SK-N-SH (cell line): ENCODE measurements around the gene ABRACL.

Experiments used
- CTCF ChIP-seq: fragments of 200-600 bp; sonication (generic); IDR thresholded peaks from 2 replicates; pipeline ENCODE4 v1.6.1; 2017; ENCODE audit warnings: antibody characterized with exemption, mild to moderate bottlenecking, moderate library complexity
- FOXM1 ChIP-seq: IDR thresholded peaks from 2 replicates; pipeline ENCODE4 v1.4.0; 2012; ENCODE audit warnings: low read depth, mild to moderate bottlenecking
- RFX5 ChIP-seq: IDR thresholded peaks from 2 replicates; pipeline ENCODE4 v1.6.1; 2012; ENCODE audit warnings: mild to moderate bottlenecking, improper control_type of control experiment, low read length
- SIN3A ChIP-seq: IDR thresholded peaks from 2 replicates; pipeline ENCODE4 v1.6.1; 2012; ENCODE audit warnings: low read depth, mild to moderate bottlenecking, low read length, moderate library complexity, borderline replicate concordance
- SMC3 ChIP-seq: IDR thresholded peaks from 2 replicates; pipeline ENCODE4 v1.6.1; 2012; ENCODE audit warnings: low read depth, low read length, improper control_type of control experiment
- USF1 ChIP-seq: IDR thresholded peaks from 2 replicates; pipeline ENCODE4 v1.4.0; 2012; ENCODE audit warnings: low read depth, borderline replicate concordance
- ZBTB33 ChIP-seq: IDR thresholded peaks from 2 replicates; pipeline ENCODE4 v1.4.0; 2012; ENCODE audit warnings: low read depth, borderline replicate concordance

DNA sequence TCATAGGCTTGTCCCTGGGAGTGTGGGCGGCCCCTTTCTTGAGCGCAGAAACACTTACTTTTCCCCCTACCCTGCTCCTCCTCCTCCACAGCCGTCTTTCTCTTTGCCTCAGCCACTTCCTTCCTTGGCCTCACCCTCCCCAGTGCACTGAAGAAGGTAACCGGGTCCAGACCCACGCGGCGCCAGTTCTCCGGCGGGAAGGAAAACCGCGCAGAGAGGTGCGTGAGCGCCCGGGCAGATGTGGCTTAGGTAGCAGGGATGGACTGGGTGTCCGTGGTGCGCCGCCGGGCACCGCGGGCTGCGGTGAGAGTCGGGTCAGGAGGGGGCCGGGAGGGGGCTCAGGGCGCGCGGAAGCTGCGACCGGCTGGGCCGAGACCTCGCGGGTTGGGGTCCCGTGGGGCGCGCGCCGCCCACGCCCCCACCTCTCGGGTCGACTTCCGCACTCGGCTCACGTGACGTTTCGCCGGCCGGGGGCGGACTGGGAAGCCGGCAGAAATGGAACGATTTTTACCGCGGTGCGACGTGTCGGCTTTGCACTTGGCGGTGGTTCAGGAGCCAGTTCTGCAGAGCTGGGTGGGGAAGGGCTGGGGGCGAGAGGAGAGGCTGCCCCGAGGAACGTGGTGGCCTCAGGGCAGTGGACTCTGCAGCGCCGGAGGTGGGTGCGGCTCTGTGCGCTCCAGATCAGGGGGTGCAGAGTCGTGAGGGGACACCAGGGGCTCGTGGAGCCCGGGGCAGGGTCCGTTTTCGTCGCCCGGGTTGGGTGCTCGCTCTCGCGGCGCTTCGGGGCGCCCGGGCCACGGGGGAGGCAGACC lies at the start of gene ABRACL:
- TF ChIP-seq ZBTB33 (no peak), CTCF (no peak), FOXM1 (no peak), RFX5 (no peak), SMC3 (no peak), SIN3A (no peak), USF1 (peak; percentile 87)
